HEK293 (cell line): ENCODE measurements around the gene ANKRD33B.

Experiments used
- CTCF ChIA-PET: fragments of 350-600 bp; formaldehyde crosslinking; extraction: SDS; loops from one replicate; lab custom pipeline; 2021; ENCODE audit warnings: antibody characterized with exemption; lab: Yijun Ruan, JAX
- POLR2A ChIA-PET: fragments of 300-600 bp; formaldehyde crosslinking; extraction: SDS; loops from one replicate; lab custom pipeline; 2020; ENCODE audit warnings: antibody characterized with exemption, inconsistent platforms; lab: Yijun Ruan, JAX
- H3K27ac ChIP-seq: fragments of 200-500 bp; sonication (Bioruptor generic); 2 replicates; pipeline ENCODE4 v1.5.1; 2014; ENCODE audit warnings: low read depth, low read length, control low read depth, inconsistent platforms; ENCODE audit errors: extremely low read depth
- H3K36me3 ChIP-seq, 2 experiments: fragments of 200-500 bp in 1 of 2; sonication (Bioruptor generic) in 1 of 2; 1 replicate in 1 of 2; 2 replicates in 1 of 2; pipeline ENCODE4 v1.5.1; 2014 to 2017; ENCODE audit warnings: inconsistent platforms in 2 of 2, low read length in 2 of 2; ENCODE audit not compliant: control insufficient read depth in 2 of 2, insufficient read depth in 1 of 2
- H3K4me1 ChIP-seq: fragments of 200-500 bp; sonication (Bioruptor generic); 2 replicates; pipeline ENCODE4 v1.5.1; 2014; ENCODE audit warnings: mild to moderate bottlenecking, low read length, inconsistent platforms; ENCODE audit not compliant: control insufficient read depth, insufficient read depth
- H3K4me3 ChIP-seq: 2 replicates; pipeline ENCODE4 v1.5.1; 2011; ENCODE audit warnings: low read depth, mild to moderate bottlenecking, control low read depth, low read length, moderate library complexity
- H3K9me3 ChIP-seq: fragments of 200-500 bp; sonication (Bioruptor generic); 2 replicates; pipeline ENCODE4 v1.5.1; 2014; ENCODE audit warnings: low read depth, low read length, inconsistent platforms; ENCODE audit not compliant: control insufficient read depth, insufficient read depth
- EGR2 ChIP-seq: fragments of 450-650 bp; formaldehyde crosslinking; IDR thresholded peaks from 2 replicates; pipeline ENCODE4 v1.5.1; 2016; ENCODE audit warnings: low read depth, missing biosample characterization, missing genetic modification characterization
- HOXA7 ChIP-seq: sonication (generic); formaldehyde crosslinking; IDR thresholded peaks from 2 replicates; pipeline ENCODE4 v1.8.1; 2022; ENCODE audit warnings: missing genetic modification reagents, borderline replicate concordance
- KLF10 ChIP-seq: fragments of 450-650 bp; IDR thresholded peaks from 2 replicates; pipeline ENCODE4 v1.5.1; 2018; ENCODE audit warnings: missing biosample characterization, mild to moderate bottlenecking, missing genetic modification characterization
- KLF8 ChIP-seq: fragments of 450-650 bp; formaldehyde crosslinking; IDR thresholded peaks from 2 replicates; pipeline ENCODE4 v1.5.1; 2016; ENCODE audit warnings: missing biosample characterization, missing genetic modification characterization
- MYNN ChIP-seq: fragments of 450-650 bp; formaldehyde crosslinking; IDR thresholded peaks from 2 replicates; pipeline ENCODE4 v1.5.1; 2016; ENCODE audit warnings: missing biosample characterization, missing genetic modification characterization, borderline replicate concordance
- RBAK ChIP-seq: fragments of 450-650 bp; formaldehyde crosslinking; IDR thresholded peaks from 2 replicates; pipeline ENCODE4 v1.5.1; 2016; ENCODE audit warnings: missing biosample characterization, missing genetic modification characterization
- ZEB2 ChIP-seq: fragments of 450-650 bp; formaldehyde crosslinking; IDR thresholded peaks from 2 replicates; pipeline ENCODE4 v1.5.1; 2016; ENCODE audit warnings: missing biosample characterization, missing genetic modification characterization
- ZFP3 ChIP-seq: fragments of 450-650 bp; formaldehyde crosslinking; IDR thresholded peaks from 2 replicates; pipeline ENCODE4 v1.5.1; 2016; ENCODE audit warnings: low read depth, missing biosample characterization, missing genetic modification characterization
- ZFP41 ChIP-seq: fragments of 450-650 bp; formaldehyde crosslinking; IDR thresholded peaks from 2 replicates; pipeline ENCODE4 v1.5.1; 2016; ENCODE audit warnings: missing biosample characterization, missing genetic modification characterization, borderline replicate concordance
- ZIC2 ChIP-seq: fragments of 450-650 bp; formaldehyde crosslinking; IDR thresholded peaks from 2 replicates; pipeline ENCODE4 v1.5.1; 2016; ENCODE audit warnings: missing biosample characterization, missing genetic modification characterization
- ZNF146 ChIP-seq: fragments of 450-650 bp; formaldehyde crosslinking; IDR thresholded peaks from 2 replicates; pipeline ENCODE4 v1.5.1; 2016; ENCODE audit warnings: missing biosample characterization, missing genetic modification characterization
- ZNF274 ChIP-seq, 2 experiments: fragments of 200-500 bp in 1 of 2; fragments of 450-650 bp in 1 of 2; sonication (Bioruptor generic) in 1 of 2; formaldehyde crosslinking in 1 of 2; IDR thresholded peaks; 2 replicates each; pipeline versions ENCODE4 v1.5.1 to v1.6.1; 2014 to 2016; ENCODE audit warnings: borderline replicate concordance in 1 of 2, inconsistent platforms in 1 of 2, low read length in 1 of 2, missing biosample characterization in 1 of 2, missing genetic modification characterization in 1 of 2
- ZNF501 ChIP-seq: fragments of 450-650 bp; formaldehyde crosslinking; IDR thresholded peaks from 2 replicates; pipeline ENCODE4 v1.5.1; 2016; ENCODE audit warnings: missing biosample characterization, missing genetic modification characterization
- ZNF558 ChIP-seq: fragments of 450-650 bp; formaldehyde crosslinking; IDR thresholded peaks from 2 replicates; pipeline ENCODE4 v1.5.1; 2016; ENCODE audit warnings: missing biosample characterization, missing genetic modification characterization
- TF ChIP-seq, protein P1 (sequence below): fragments of 450-650 bp; formaldehyde crosslinking; IDR thresholded peaks from 2 replicates; pipeline ENCODE4 v1.5.1; 2017; ENCODE audit warnings: missing biosample characterization, missing genetic modification characterization
- TF ChIP-seq, protein P2 (sequence below): fragments of 450-650 bp; formaldehyde crosslinking; optimal IDR thresholded peaks from 2 replicates; pipeline ENCODE3; 2016; ENCODE audit warnings: missing biosample characterization, mild to moderate bottlenecking, missing genetic modification characterization
- TF ChIP-seq, protein P3 (sequence below): fragments of 450-650 bp; formaldehyde crosslinking; IDR thresholded peaks from 2 replicates; pipeline ENCODE4 v1.5.1; 2016; ENCODE audit warnings: missing biosample characterization, missing genetic modification characterization
- TF ChIP-seq, protein P4 (sequence below): fragments of 450-650 bp; formaldehyde crosslinking; IDR thresholded peaks from 2 replicates; pipeline ENCODE4 v1.5.1; 2016; ENCODE audit warnings: missing biosample characterization, missing genetic modification characterization
- TF ChIP-seq, protein P5 (sequence below): fragments of 450-650 bp; formaldehyde crosslinking; IDR thresholded peaks from 2 replicates; pipeline ENCODE4 v1.5.1; 2016; ENCODE audit warnings: missing biosample characterization, missing genetic modification characterization

Gene ANKRD33B

DNA sequence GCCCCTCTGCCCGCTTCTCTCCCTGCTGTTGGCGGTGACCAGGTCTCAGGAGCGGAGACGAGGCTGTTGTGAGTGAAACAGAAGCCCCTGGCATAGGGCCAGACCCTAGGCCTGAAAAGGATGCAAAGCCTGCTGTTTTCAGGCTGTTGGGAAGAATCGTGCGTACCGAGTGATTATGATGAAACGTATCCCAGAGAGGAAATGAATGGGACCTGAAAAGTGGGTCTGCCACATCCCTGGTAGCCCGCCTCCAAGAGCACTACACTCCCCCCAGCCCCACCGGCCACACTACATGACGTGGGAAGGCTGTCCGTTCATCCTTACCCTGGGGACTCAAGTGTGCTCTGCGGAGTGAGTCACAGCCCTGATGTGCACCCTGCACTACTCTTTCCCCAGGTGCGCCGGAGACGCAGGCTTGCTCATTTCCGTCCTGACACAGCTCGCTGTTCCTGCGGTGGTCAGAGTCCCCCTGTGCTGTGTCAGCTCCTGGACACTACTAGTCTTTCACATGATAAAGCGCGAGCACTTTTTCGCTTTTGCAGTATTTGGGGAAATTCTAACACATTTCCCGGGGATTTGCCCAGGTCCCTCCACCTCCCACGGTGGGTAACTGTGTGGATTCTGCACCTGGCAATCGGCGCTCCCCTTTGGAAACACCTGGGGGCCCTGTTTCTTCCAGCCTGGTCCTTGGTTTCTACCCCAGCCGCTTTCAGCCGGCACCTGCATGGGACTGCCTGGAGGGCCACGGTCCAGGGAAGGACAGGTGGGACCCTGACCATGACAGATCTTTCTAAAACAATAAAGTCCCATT lies 91.5 kb downstream of the ANKRD33B start:
- Histone ChIP-seq H3K4me3 (no peak overlapping the region), H3K36me3 (peaks cover 0 to 12% of the 10 kb centered on the region in 2 experiments; a peak in 1 of 3 replicates), H3K9me3 (no peaks in the 10 kb centered on the region), H3K4me1 (no peaks in the 10 kb centered on the region), H3K27ac (no peak overlapping the region)
- TF ChIP-seq RBAK (tag by site-specific recombination): no peak
- POLR2A ChIA-PET: no interaction called here
- CTCF ChIA-PET: no interaction called here

DNA sequence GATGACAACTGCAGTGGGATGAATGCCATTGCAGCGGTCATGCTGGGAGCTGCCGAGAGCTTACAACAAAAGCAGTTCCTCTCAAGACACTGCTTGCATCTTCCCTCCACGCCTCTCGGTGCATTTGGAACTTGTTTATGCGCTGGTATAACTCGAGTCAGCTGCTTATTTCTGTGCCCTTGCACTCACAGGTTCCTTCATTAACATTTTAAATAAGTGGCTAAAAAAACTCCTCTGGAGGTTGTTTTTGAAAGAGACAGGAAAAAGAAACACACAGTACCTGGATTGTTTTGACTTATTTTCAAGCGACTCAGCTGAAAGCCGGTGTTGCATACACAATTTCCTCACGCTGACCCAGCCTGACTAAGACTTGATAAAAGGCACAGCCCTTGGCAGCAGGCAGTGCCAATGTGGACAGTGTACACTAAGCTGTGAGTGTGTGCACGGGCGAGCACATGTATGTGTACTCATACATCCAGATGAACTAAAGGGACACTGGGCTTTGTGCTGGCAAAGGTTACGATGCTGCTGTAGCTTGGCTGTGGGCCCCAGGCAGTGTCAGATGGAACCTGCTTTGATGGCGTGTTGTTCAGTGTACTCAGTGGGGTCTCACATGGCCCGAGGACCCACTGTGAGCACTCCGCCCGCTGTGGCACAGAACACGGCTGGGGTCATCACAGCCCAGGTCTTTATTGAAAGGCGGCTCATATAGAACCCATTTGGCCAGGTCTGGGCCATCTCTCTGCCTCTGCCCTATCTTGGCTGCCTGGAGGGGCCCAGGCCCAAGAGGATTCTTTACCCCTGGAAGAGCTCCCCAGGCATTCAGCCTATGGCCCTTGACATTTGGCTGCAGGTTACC lies 92.3 kb downstream of the ANKRD33B start:
- TF ChIP-seq, protein P1, sequence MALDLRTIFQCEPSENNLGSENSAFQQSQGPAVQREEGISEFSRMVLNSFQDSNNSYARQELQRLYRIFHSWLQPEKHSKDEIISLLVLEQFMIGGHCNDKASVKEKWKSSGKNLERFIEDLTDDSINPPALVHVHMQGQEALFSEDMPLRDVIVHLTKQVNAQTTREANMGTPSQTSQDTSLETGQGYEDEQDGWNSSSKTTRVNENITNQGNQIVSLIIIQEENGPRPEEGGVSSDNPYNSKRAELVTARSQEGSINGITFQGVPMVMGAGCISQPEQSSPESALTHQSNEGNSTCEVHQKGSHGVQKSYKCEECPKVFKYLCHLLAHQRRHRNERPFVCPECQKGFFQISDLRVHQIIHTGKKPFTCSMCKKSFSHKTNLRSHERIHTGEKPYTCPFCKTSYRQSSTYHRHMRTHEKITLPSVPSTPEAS (tag by site-specific recombination): no peak
- no peak for TF ChIP-seq ZNF558 (tag by site-specific recombination)
- no peak for TF ChIP-seq RBAK (tag by site-specific recombination)
- Histone ChIP-seq H3K36me3 (peaks cover 0 to 9% of the 10 kb centered on the region in 2 experiments; a peak in 1 of 3 replicates), H3K4me1 (no peaks in the 10 kb centered on the region), H3K9me3 (no peaks in the 10 kb centered on the region), H3K4me3 (no peak overlapping the region), H3K27ac (no peak overlapping the region)
- ChIA-PET CTCF (no interaction called here), POLR2A (no interaction called here)

DNA sequence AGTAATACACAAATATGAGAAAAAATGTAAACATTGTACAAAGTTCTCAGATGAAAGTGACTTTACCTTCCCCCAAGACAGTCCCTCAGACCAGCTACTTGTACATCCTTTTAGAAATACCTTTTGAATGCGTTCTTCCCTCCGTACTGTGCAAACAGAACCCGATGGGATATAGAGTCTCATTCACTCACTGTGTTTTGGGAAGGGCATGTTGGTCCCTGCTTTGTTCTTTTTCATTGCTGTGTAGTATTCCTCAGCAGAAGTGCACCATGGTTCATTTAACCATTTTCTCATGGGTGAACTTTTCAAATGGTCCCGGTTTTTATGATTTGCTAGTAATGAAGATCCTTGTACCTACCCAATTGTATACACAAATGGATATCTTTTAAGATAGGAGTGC lies 94.4 kb downstream of the ANKRD33B start:
- no peaks in the 10 kb centered on the region for H3K36me3 ChIP-seq
- POLR2A ChIA-PET: no interaction called here
- H3K4me3 ChIP-seq: no peak overlapping the region
- H3K4me1 ChIP-seq: no peaks in the 10 kb centered on the region
- no peaks in the 10 kb centered on the region for H3K9me3 ChIP-seq
- TF ChIP-seq ZNF501 (tag by site-specific recombination) (no peak), ZFP3 (tag by site-specific recombination) (no peak), ZNF146 (peak; percentile 97), ZFP41 (tag by site-specific recombination) (no peak), KLF8 (no peak), MYNN (tag by site-specific recombination) (no peak), ZIC2 (tag by site-specific recombination) (no peak)
- TF ChIP-seq, protein P2, sequence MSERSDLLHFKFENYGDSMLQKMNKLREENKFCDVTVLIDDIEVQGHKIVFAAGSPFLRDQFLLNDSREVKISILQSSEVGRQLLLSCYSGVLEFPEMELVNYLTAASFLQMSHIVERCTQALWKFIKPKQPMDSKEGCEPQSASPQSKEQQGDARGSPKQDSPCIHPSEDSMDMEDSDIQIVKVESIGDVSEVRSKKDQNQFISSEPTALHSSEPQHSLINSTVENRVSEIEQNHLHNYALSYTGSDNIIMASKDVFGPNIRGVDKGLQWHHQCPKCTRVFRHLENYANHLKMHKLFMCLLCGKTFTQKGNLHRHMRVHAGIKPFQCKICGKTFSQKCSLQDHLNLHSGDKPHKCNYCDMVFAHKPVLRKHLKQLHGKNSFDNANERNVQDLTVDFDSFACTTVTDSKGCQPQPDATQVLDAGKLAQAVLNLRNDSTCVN: no peak
- TF ChIP-seq, protein P3, sequence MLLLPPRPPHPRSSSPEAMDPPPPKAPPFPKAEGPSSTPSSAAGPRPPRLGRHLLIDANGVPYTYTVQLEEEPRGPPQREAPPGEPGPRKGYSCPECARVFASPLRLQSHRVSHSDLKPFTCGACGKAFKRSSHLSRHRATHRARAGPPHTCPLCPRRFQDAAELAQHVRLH: peak; percentile 44; the same call in 1 of the 2 replicates
- CTCF ChIA-PET: interaction anchor here (0.6 to 0.7 kb wide), 2 partner anchors 11 to 168 kb away, joined by 3 read pairs; no protein-coding TSS in a partner anchor
- H3K27ac ChIP-seq: no peak overlapping the region

DNA sequence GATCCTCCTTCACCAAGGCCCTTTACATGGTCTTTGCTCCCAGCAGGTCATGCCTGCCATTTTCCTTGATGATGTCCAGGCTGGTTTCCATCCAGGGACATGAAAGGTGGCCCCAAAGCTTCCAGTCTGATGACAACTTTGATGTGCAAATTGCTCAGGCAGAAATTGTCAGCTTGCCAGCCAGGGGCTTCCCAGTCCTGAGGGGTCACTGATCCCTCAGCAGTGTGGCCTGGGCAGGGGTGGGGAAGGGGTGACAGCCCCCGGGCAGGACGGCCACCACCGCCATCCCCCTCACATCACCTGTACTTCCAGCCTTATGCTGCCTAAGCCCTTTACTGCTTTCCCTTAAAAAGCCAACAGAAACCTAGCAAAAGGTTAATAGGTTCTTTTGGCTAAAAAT lies 96.3 kb downstream of the ANKRD33B start:
- Histone ChIP-seq H3K4me1 (no peaks in the 10 kb centered on the region), H3K36me3 (no peaks in the 10 kb centered on the region), H3K4me3 (no peak overlapping the region), H3K27ac (no peak overlapping the region), H3K9me3 (no peaks in the 10 kb centered on the region)
- ChIA-PET POLR2A (no interaction called here), CTCF (interaction anchor here (0.6 kb wide), 1 partner anchor 207 kb away, joined by 3 read pairs; no protein-coding TSS in a partner anchor)
- TF ChIP-seq, protein P4, sequence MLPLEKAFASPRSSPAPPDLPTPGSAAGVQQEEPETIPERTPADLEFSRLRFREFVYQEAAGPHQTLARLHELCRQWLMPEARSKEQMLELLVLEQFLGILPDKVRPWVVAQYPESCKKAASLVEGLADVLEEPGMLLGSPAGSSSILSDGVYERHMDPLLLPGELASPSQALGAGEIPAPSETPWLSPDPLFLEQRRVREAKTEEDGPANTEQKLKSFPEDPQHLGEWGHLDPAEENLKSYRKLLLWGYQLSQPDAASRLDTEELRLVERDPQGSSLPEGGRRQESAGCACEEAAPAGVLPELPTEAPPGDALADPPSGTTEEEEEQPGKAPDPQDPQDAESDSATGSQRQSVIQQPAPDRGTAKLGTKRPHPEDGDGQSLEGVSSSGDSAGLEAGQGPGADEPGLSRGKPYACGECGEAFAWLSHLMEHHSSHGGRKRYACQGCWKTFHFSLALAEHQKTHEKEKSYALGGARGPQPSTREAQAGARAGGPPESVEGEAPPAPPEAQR: no peak
- TF ChIP-seq HOXA7 (CRISPR knock-in tag) (no peak), ZEB2 (no peak), KLF10 (tag by site-specific recombination) (no peak), EGR2 (no peak), ZNF274 (IDR thresholded peaks at IDR 0.05; ENCODE audit: low read length) (no peak), ZNF274 (tag by site-specific recombination; IDR thresholded peaks at IDR 0.05; ENCODE audit: borderline replicate concordance) (no peak)
- TF ChIP-seq, protein P5, sequence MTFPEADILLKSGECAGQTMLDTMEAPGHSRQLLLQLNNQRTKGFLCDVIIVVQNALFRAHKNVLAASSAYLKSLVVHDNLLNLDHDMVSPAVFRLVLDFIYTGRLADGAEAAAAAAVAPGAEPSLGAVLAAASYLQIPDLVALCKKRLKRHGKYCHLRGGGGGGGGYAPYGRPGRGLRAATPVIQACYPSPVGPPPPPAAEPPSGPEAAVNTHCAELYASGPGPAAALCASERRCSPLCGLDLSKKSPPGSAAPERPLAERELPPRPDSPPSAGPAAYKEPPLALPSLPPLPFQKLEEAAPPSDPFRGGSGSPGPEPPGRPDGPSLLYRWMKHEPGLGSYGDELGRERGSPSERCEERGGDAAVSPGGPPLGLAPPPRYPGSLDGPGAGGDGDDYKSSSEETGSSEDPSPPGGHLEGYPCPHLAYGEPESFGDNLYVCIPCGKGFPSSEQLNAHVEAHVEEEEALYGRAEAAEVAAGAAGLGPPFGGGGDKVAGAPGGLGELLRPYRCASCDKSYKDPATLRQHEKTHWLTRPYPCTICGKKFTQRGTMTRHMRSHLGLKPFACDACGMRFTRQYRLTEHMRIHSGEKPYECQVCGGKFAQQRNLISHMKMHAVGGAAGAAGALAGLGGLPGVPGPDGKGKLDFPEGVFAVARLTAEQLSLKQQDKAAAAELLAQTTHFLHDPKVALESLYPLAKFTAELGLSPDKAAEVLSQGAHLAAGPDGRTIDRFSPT (tag by site-specific recombination): no peak
